Measurements from ENCODE around the gene TBC1D14.

DNA sequence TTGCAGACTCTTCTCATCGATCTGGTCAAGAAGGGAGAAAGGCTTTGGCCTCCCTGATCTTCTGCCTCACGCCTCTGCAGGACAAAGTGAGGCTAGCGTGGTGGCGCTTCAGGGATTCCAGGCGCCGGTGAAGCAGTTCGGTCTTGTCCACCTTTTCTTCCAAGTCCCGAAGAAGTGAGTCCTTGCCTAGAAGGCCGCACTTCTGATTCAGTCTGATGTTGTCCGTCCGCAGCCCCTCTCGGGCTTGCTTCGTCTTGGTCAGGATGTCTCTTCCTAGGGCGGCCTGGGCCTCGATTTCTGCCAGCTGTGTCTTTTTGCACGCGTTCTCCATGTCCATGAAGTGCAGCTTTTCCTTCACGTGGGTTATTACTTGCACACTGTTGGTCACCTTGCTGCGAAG is 131.6 kb downstream of the TBC1D14 start:
- no peak for TF ChIP-seq POLR2A (IDR thresholded peaks at IDR 0.05)
- TF ChIP-seq EP300 (IDR thresholded peaks at IDR 0.05) = no peak
- TF ChIP-seq, protein P1, sequence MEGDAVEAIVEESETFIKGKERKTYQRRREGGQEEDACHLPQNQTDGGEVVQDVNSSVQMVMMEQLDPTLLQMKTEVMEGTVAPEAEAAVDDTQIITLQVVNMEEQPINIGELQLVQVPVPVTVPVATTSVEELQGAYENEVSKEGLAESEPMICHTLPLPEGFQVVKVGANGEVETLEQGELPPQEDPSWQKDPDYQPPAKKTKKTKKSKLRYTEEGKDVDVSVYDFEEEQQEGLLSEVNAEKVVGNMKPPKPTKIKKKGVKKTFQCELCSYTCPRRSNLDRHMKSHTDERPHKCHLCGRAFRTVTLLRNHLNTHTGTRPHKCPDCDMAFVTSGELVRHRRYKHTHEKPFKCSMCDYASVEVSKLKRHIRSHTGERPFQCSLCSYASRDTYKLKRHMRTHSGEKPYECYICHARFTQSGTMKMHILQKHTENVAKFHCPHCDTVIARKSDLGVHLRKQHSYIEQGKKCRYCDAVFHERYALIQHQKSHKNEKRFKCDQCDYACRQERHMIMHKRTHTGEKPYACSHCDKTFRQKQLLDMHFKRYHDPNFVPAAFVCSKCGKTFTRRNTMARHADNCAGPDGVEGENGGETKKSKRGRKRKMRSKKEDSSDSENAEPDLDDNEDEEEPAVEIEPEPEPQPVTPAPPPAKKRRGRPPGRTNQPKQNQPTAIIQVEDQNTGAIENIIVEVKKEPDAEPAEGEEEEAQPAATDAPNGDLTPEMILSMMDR (IDR thresholded peaks at IDR 0.05) = no peak

Measured in sigmoid colon (tissue), 4 donors.